SK-N-SH (cell line): ENCODE data around the gene BAG3.

Experiments
- ELF1 ChIP-seq: IDR thresholded peaks from 2 replicates; pipeline ENCODE4 v1.4.0; 2012
- EP300 ChIP-seq, 2 experiments: IDR thresholded peaks; 2 replicates each; pipeline versions ENCODE4 v1.4.0 to v1.6.1; 2012; ENCODE audit warnings: borderline replicate concordance in 1 of 2, low read depth in 1 of 2, low read length in 1 of 2
- GABPA ChIP-seq: IDR thresholded peaks from 2 replicates; pipeline ENCODE4 v1.4.0; 2012; ENCODE audit warnings: low read depth, mild to moderate bottlenecking
- POLR2AphosphoS5 ChIP-seq: IDR thresholded peaks from 2 replicates; pipeline ENCODE4 v1.6.1; 2012; ENCODE audit warnings: low read depth, low read length
- RFX5 ChIP-seq: IDR thresholded peaks from 2 replicates; pipeline ENCODE4 v1.6.1; 2012; ENCODE audit warnings: mild to moderate bottlenecking, improper control_type of control experiment, low read length
- TAF1 ChIP-seq: IDR thresholded peaks from 2 replicates; pipeline ENCODE4 v1.6.1; 2012; ENCODE audit warnings: low read depth, mild to moderate bottlenecking, low read length, moderate library complexity, borderline replicate concordance
- TCF12 ChIP-seq: IDR thresholded peaks from 2 replicates; pipeline ENCODE4 v1.4.0; 2012
- ZBTB33 ChIP-seq: IDR thresholded peaks from 2 replicates; pipeline ENCODE4 v1.4.0; 2012; ENCODE audit warnings: low read depth, borderline replicate concordance
- TF ChIP-seq, protein P1 (sequence below): fragments of 200-600 bp; sonication (generic); IDR thresholded peaks from 2 replicates; pipeline ENCODE4 v1.6.1; 2017; ENCODE audit warnings: antibody characterized with exemption, mild to moderate bottlenecking, moderate library complexity

DNA sequence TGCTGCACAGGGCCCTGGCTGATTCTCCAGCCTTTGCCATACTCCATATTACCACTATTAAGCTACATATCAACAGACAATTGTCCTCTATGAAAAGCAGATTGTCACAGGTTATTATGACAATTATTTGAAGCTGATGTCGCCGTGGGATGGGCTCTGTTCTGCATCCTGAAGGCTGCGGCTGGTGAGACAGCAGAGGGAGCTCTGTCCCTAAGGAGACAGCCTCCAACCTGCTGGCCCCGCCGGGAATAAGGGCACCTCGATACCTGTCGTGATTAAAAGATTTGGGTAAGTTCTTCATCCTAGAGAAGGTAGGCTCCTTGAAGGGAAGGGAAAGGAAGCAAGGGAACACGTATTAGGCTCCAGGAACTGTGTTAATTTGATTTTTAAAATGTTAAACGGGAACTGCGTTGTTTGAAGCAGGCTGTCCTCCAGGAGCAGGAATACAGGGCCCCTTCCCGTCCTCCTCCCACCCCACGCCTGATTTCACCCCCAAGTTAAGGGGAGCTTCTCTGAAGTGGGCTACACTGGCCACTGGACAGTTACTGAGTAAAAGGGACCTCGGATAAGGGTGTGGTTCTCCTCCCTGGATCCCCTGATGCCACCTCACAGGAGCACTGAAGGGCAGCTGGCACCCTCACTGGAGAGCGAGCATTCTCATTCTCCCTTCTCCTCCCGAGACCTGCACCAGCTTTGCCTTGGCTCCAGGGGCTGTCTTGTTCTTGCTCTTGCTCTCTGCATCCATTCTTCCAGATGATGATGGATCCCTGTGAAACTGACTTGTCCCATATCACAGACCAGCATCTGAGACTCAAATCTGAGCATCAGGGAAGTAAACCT lies 42.6 kb upstream of the BAG3 start:
- TF ChIP-seq, protein P1, sequence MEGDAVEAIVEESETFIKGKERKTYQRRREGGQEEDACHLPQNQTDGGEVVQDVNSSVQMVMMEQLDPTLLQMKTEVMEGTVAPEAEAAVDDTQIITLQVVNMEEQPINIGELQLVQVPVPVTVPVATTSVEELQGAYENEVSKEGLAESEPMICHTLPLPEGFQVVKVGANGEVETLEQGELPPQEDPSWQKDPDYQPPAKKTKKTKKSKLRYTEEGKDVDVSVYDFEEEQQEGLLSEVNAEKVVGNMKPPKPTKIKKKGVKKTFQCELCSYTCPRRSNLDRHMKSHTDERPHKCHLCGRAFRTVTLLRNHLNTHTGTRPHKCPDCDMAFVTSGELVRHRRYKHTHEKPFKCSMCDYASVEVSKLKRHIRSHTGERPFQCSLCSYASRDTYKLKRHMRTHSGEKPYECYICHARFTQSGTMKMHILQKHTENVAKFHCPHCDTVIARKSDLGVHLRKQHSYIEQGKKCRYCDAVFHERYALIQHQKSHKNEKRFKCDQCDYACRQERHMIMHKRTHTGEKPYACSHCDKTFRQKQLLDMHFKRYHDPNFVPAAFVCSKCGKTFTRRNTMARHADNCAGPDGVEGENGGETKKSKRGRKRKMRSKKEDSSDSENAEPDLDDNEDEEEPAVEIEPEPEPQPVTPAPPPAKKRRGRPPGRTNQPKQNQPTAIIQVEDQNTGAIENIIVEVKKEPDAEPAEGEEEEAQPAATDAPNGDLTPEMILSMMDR = peak; percentile 74
- TF ChIP-seq POLR2AphosphoS5 = no peak
- TF ChIP-seq EP300 (IDR thresholded peaks at IDR 0.05; ENCODE audit: borderline replicate concordance in 1 of 2, low read depth in 1 of 2, low read length in 1 of 2) = no peak
- no peak for TF ChIP-seq RFX5
- TF ChIP-seq TCF12 = no peak
- TF ChIP-seq GABPA = no peak
- TF ChIP-seq TAF1 = no peak
- TF ChIP-seq ZBTB33 = no peak
- no peak for TF ChIP-seq ELF1
